Measurements from ENCODE around the gene TLR1.
"Not testable (repeated sequence)": the region's sequence is repeated elsewhere in the genome, so short reads cannot be mapped to it uniquely, and the experiment has no call there.

TLR1 gene

GRCh38 chr4:38804654-38805295 is at the start of gene TLR1:
Gene TLR1, minus strand, starts transcription at chr4:38804791. Its CDS starts 5,960 bp downstream, at chr4:38798831.
- no peak for DNase-seq (ENCODE audit: low read depth in 2 of 3, low spot score in 2 of 3)

- no peak for DNase-seq (ENCODE audit: low read depth in 2 of 3, low spot score in 2 of 3)
Observed at GRCh38 chr4:38846015-38846414, 41.4 kb upstream of the TLR1 start.

GRCh38 chr4:38842994-38843393 is 38.4 kb upstream of the TLR1 start:
- no peak for DNase-seq (ENCODE audit: low read depth in 2 of 3, low spot score in 2 of 3)

- DNase-seq (ENCODE audit: low read depth in 2 of 3, low spot score in 2 of 3) = no peak
Observed at GRCh38 chr4:38837849-38838248, 33.3 kb upstream of the TLR1 start.

GRCh38 chr4:38837334-38837733 is 32.7 kb upstream of the TLR1 start:
- no peak for DNase-seq (ENCODE audit: low read depth in 2 of 3, low spot score in 2 of 3)

GRCh38 chr4:38834570-38834969 is 30.0 kb upstream of the TLR1 start:
- DNase-seq (ENCODE audit: low read depth in 2 of 3, low spot score in 2 of 3) = no peak

GRCh38 chr4:38832624-38833528 is 28.3 kb upstream of the TLR1 start:
- DNase-seq (ENCODE audit: low read depth in 2 of 3, low spot score in 2 of 3) = no peak

GRCh38 chr4:38832206-38832605 is 27.6 kb upstream of the TLR1 start:
- no peak for DNase-seq (ENCODE audit: low read depth in 2 of 3, low spot score in 2 of 3)

- no peak for DNase-seq (ENCODE audit: low read depth in 2 of 3, low spot score in 2 of 3)
Observed at GRCh38 chr4:38831653-38832052, 27.1 kb upstream of the TLR1 start.

- DNase-seq (ENCODE audit: low read depth in 2 of 3, low spot score in 2 of 3) = no peak
Observed at GRCh38 chr4:38829237-38829636, 24.6 kb upstream of the TLR1 start.

- no peak for DNase-seq (ENCODE audit: low read depth in 2 of 3, low spot score in 2 of 3)
Observed at GRCh38 chr4:38823766-38824165, 19.2 kb upstream of the TLR1 start.

- DNase-seq (ENCODE audit: low read depth in 2 of 3, low spot score in 2 of 3) = no peak
Observed at GRCh38 chr4:38822748-38823303, 18.2 kb upstream of the TLR1 start.

- no peak for DNase-seq (ENCODE audit: low read depth in 2 of 3, low spot score in 2 of 3)
Observed at GRCh38 chr4:38821739-38822138, 17.1 kb upstream of the TLR1 start.

- DNase-seq (ENCODE audit: low read depth in 2 of 3, low spot score in 2 of 3) = no peak
Observed at GRCh38 chr4:38820329-38821061, 15.9 kb upstream of the TLR1 start.

GRCh38 chr4:38819569-38819968 is 15.0 kb upstream of the TLR1 start:
- DNase-seq (ENCODE audit: low read depth in 2 of 3, low spot score in 2 of 3) = no peak

GRCh38 chr4:38818441-38818976 is 13.9 kb upstream of the TLR1 start:
- no peak for DNase-seq (ENCODE audit: low read depth in 2 of 3, low spot score in 2 of 3)

- DNase-seq (ENCODE audit: low read depth in 2 of 3, low spot score in 2 of 3) = no peak
Observed at GRCh38 chr4:38815885-38816782, 11.5 kb upstream of the TLR1 start.

GRCh38 chr4:38814386-38814785 is 9.8 kb upstream of the TLR1 start:
- no peak for DNase-seq (ENCODE audit: low read depth in 2 of 3, low spot score in 2 of 3)

GRCh38 chr4:38811297-38811696 is 6.7 kb upstream of the TLR1 start:
- no peak for DNase-seq (ENCODE audit: low read depth in 2 of 3, low spot score in 2 of 3)

GRCh38 chr4:38807462-38807861 is 2.9 kb upstream of the TLR1 start:
- not testable (repeated sequence) for DNase-seq (ENCODE audit: low read depth in 2 of 3, low spot score in 2 of 3)

Data from activated CD8-positive, alpha-beta memory T cell treated with anti-CD3 and anti-CD28 coated beads for 48 hours (primary cell).